Smooth muscle cell (in vitro differentiated cells): ENCODE measurements around the gene FOSB. TPM values are rescaled to one million over a fixed set of nuclear protein-coding genes. Genes with fewer than 3 reads are reported as not detected.

Experiments used
- DNase-seq: peaks from one replicate; lab custom pipeline; 2025; ENCODE audit not compliant: unreplicated experiment; lab: John Stamatoyannopoulos, UW
- H2AFZ ChIP-seq: fragments of 200-600 bp; sonication (generic); 2 replicates; pipeline ENCODE4 v1.6.0; 2016; ENCODE audit warnings: antibody characterized with exemption, low read depth, mild to moderate bottlenecking
- H3F3A ChIP-seq: fragments of 200-600 bp; sonication (generic); 2 replicates; pipeline ENCODE4 v1.6.0; 2017; ENCODE audit warnings: antibody characterized with exemption, low read depth
- H3K27ac ChIP-seq: fragments of 200-600 bp; sonication (generic); 2 replicates; pipeline ENCODE4 v1.5.1; 2016; ENCODE audit warnings: low read depth, mild to moderate bottlenecking
- H3K27me3 ChIP-seq: fragments of 200-600 bp; sonication (generic); 2 replicates; pipeline ENCODE4 v1.6.1; 2016; ENCODE audit warnings: low read depth, mild to moderate bottlenecking
- H3K36me3 ChIP-seq: fragments of 200-600 bp; sonication (generic); 2 replicates; pipeline ENCODE4 v1.5.1; 2016; ENCODE audit warnings: low read depth
- H3K4me1 ChIP-seq: fragments of 200-600 bp; sonication (generic); 2 replicates; pipeline ENCODE4 v1.5.1; 2016; ENCODE audit warnings: low read depth
- H3K4me2 ChIP-seq: fragments of 200-600 bp; sonication (generic); 2 replicates; pipeline ENCODE4 v1.6.0; 2016; ENCODE audit warnings: mild to moderate bottlenecking
- H3K4me3 ChIP-seq: fragments of 200-600 bp; sonication (generic); 2 replicates; pipeline ENCODE4 v1.5.1; 2016; ENCODE audit warnings: mild to moderate bottlenecking
- H3K79me2 ChIP-seq: fragments of 200-600 bp; sonication (generic); 2 replicates; pipeline ENCODE4 v1.6.0; 2016; ENCODE audit warnings: low read depth, mild to moderate bottlenecking
- H3K9ac ChIP-seq: fragments of 200-600 bp; sonication (generic); 2 replicates; pipeline ENCODE4 v1.6.0; 2016; ENCODE audit warnings: low read depth
- H3K9me3 ChIP-seq: fragments of 200-600 bp; sonication (generic); replicated peaks from 2 replicates; pipeline ENCODE4 v1.5.1; 2016; ENCODE audit warnings: low read depth
- H4K20me1 ChIP-seq: fragments of 200-600 bp; sonication (generic); 2 replicates; pipeline ENCODE4 v1.6.0; 2016; ENCODE audit warnings: low read depth
- WGBS: methylation state at CpG from one replicate; pipeline ENCODE4 v1.1.7; 2016; ENCODE audit warnings: low lambda C conversion rate; 5-methylcytosine and 5-hydroxymethylcytosine counted together
- polyA plus RNA-seq: library from polyadenylated mRNA; unstranded; fragments of >200 nt; fragmentation: Nextera tagmentation; extraction: Ambion mirVana; gene quantifications from 2 replicates; pipeline ENCODE4 v1.2.1, GENCODE V29; 2016
- total RNA-seq: library from RNA; depleted of rRNA; stranded (reverse); fragments of >200 nt; gene quantifications from 2 replicates; pipeline ENCODE4 v1.2.3, GENCODE V29; 2014
- TF ChIP-seq, protein P1 (sequence below): fragments of 200-600 bp; sonication (generic); IDR thresholded peaks from 2 replicates; pipeline ENCODE4 v1.5.1; 2017; ENCODE audit warnings: borderline replicate concordance, mild to moderate bottlenecking, antibody characterized with exemption; ENCODE audit not compliant: insufficient read depth, poor library complexity, severe bottlenecking

The FOSB gene
- total and polyA plus RNA-seq, 2 experiments from 2014 or later: 178 to 186 TPM

DNA sequence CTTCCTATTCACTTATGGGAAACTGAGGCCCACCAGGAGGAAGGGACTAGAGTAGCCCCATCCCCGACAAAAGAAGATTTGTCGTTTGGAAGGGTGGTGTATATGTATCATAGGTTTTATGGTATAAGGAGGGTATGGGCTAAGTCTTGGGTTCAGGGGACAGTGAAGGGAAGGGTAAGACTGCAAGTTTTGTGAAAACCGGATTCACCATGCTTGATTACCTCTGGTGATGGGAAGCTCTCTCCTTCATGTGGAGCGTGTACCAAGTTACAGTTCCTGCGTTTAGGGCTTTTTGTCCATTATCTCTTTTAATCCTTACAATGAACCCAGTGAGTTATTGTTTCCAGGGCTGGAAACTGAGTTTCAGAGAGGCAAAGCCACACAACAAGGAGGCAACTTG, 43.3 kb downstream of the FOSB start:
- TF ChIP-seq, protein P1, sequence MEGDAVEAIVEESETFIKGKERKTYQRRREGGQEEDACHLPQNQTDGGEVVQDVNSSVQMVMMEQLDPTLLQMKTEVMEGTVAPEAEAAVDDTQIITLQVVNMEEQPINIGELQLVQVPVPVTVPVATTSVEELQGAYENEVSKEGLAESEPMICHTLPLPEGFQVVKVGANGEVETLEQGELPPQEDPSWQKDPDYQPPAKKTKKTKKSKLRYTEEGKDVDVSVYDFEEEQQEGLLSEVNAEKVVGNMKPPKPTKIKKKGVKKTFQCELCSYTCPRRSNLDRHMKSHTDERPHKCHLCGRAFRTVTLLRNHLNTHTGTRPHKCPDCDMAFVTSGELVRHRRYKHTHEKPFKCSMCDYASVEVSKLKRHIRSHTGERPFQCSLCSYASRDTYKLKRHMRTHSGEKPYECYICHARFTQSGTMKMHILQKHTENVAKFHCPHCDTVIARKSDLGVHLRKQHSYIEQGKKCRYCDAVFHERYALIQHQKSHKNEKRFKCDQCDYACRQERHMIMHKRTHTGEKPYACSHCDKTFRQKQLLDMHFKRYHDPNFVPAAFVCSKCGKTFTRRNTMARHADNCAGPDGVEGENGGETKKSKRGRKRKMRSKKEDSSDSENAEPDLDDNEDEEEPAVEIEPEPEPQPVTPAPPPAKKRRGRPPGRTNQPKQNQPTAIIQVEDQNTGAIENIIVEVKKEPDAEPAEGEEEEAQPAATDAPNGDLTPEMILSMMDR: no peak
- 96% methylated on average over 5 of the region's 5 CpGs for WGBS
- H3K27me3 ChIP-seq: no peaks in the 10 kb centered on the region
- H2AFZ ChIP-seq: no peak overlapping the region
- no peaks in the 10 kb centered on the region for H3K36me3 ChIP-seq
- H4K20me1 ChIP-seq: peaks cover 68% of the 10 kb centered on the region
- H3F3A ChIP-seq: peaks cover 2% of the 10 kb centered on the region
- H3K9ac ChIP-seq: no peak overlapping the region
- no peaks in the 10 kb centered on the region for H3K4me1 ChIP-seq
- peaks cover 87% of the 10 kb centered on the region for H3K79me2 ChIP-seq
- no peak for DNase-seq
- H3K9me3 ChIP-seq: no peaks in the 10 kb centered on the region
- H3K4me2 ChIP-seq: no peak overlapping the region
- no peak overlapping the region for H3K4me3 ChIP-seq
- no peak overlapping the region for H3K27ac ChIP-seq

DNA sequence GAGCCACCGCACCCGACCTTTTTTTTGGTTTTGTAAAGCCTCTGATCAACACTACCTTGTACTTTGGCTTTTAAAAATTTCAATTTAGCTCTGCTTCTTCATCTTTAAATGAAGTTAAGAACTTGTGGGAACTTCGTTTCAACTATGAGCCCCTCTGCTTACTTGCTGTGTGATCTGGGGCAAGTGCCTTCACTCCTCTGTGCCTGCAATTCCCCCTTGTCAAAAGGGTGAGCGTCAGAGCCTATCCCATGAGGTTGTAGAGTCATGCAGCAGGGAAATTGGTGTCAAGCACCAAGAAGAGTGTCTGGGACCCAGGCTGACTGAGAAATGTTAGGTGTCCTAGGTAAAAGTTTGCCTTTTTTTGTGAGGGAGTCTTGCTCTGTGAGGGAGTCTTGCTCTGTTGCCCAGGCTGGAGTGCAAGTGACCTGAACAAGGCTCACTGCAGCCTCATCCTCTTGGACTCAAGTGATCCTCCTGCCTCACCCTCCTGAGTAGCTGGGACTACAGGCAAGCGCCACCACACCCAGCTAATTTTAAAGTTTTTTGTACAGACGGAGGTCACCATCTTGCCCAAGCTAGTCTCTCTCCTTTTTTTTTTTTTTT, 45.2 kb downstream of the FOSB start:
- TF ChIP-seq, protein P1: no peak
- H4K20me1 ChIP-seq: peaks cover 87% of the 10 kb centered on the region
- 93% methylated on average over 6 of the region's 6 CpGs for WGBS

DNA sequence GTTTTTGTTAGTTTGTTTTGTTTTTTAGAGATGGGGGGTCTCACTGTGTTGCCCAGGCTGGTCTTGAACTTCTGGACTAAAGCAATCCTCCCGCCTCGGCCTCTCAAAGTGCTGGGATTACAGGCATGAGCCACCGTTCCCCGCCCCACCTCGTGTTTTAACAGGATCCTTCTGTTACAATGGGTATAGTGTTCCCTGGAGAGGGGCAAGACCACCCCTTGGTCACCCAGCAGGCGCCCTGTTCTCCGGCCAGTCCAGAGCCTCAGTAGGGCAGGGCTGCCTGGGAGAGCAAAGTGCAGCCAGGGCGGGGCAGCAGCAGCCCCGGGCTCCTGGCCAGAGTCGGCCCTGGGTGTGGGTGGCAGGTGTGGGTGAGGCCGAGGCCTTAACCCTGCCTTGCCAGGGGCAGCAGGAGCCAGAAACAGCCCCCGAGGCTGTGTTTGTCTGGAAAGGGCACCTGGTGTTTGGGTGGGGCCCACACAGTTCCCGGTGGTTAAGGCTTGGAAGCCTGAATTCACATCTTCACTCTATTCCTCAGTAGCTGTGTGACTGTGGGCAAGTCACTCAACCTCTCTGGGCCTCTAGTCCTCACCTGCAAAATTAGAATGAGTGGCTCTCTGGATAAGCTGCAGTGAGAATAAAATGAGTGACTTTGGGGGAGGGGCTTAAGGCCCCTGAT, 46.7 kb downstream of the FOSB start:
- no peak overlapping the region for H2AFZ ChIP-seq
- no peak overlapping the region for H3K27ac ChIP-seq
- H3K9ac ChIP-seq: no peak overlapping the region
- 80% methylated on average over 13 of the region's 13 CpGs for WGBS
- peaks cover 100% of the 10 kb centered on the region for H4K20me1 ChIP-seq
- H3K36me3 ChIP-seq: no peaks in the 10 kb centered on the region
- no peak overlapping the region for H3K4me2 ChIP-seq
- no peak overlapping the region for H3K4me3 ChIP-seq
- no peaks in the 10 kb centered on the region for H3K4me1 ChIP-seq
- peaks cover 83% of the 10 kb centered on the region for H3K79me2 ChIP-seq
- H3F3A ChIP-seq: no peaks in the 10 kb centered on the region
- DNase-seq: no peak
- TF ChIP-seq, protein P1: no peak
- no peaks in the 10 kb centered on the region for H3K27me3 ChIP-seq
- no peaks in the 10 kb centered on the region for H3K9me3 ChIP-seq

More for the DNA sequence above, 45.2 kb downstream of the FOSB start:
- H3K9ac ChIP-seq: no peak overlapping the region
- no peak overlapping the region for H3K4me2 ChIP-seq
- DNase-seq: no peak
- H3K27ac ChIP-seq: no peak overlapping the region
- H3K4me1 ChIP-seq: no peaks in the 10 kb centered on the region
- no peaks in the 10 kb centered on the region for H3K27me3 ChIP-seq
- H3K4me3 ChIP-seq: no peak overlapping the region
- H3K36me3 ChIP-seq: no peaks in the 10 kb centered on the region
- no peak overlapping the region for H2AFZ ChIP-seq
- H3K79me2 ChIP-seq: peaks cover 88% of the 10 kb centered on the region
- no peaks in the 10 kb centered on the region for H3K9me3 ChIP-seq
- no peaks in the 10 kb centered on the region for H3F3A ChIP-seq

DNA sequence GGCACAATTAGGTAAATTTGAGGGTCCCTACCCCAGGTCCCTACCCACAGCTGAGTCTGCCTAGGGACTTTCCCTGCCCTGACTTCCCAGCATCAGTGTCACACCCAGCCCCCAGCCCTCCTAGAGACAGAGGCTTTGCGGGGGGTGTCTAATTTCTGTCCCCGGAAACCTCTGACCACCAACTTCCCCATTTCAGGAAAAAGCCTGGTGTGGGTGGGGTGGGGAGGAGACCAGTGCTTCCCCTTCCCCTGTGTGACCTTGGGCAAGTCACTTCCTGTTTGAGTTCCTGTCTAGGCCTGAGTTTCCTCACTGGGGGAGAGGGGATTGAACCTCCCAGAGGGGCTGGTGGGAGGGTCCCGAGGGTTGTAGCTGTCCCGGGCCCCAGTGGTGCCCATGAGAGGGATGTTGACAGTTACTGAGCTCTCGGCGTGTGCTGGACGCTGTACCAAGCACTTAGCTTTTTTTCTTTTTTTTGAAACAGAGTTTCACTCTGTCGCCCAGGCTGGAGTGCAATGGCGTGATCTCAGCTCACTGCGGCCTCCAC, 47.4 kb downstream of the FOSB start:
- Histone ChIP-seq H3K27me3 (no peaks in the 10 kb centered on the region), H3K27ac (no peak overlapping the region), H3F3A (no peaks in the 10 kb centered on the region), H3K36me3 (no peaks in the 10 kb centered on the region), H3K9ac (no peak overlapping the region), H3K9me3 (no peaks in the 10 kb centered on the region), H2AFZ (no peak overlapping the region), H4K20me1 (peaks cover 97% of the 10 kb centered on the region), H3K79me2 (peaks cover 79% of the 10 kb centered on the region), H3K4me1 (no peaks in the 10 kb centered on the region), H3K4me2 (no peak overlapping the region), H3K4me3 (no peak overlapping the region)
- 91% methylated on average over 10 of the region's 10 CpGs for WGBS
- TF ChIP-seq, protein P1: no peak
- DNase-seq: no peak
